Thoracic aorta (tissue), 2 donors: Measurements from ENCODE around the gene FAM78A. TPM values are rescaled to one million over a fixed set of nuclear protein-coding genes. Genes with fewer than 3 reads are reported as not detected.
"Not testable (repeated sequence)": the region's sequence is repeated elsewhere in the genome, so short reads cannot be mapped to it uniquely, and the experiment has no call there.

Experiments used
- ATAC-seq: fragments of 150-250 bp; one replicate; pipeline ENCODE4 v1.8.0; 2017; ENCODE audit warnings: low read depth; ENCODE audit not compliant: insufficient number of reproducible peaks, low FRiP score
- DNase-seq: peaks from one replicate; pipeline ENCODE4 v3.0.0-alpha.2; 2020; ENCODE audit warnings: low spot score
- H3K27ac ChIP-seq, 2 donors: fragments of 200-600 bp; sonication (generic); 1 replicate in 1 of 2; 2 replicates in 1 of 2; pipeline ENCODE4 v1.5.1; 2016; ENCODE audit warnings: mild to moderate bottlenecking in 2 of 2, moderate library complexity in 2 of 2
- H3K27me3 ChIP-seq: fragments of 200-600 bp; sonication (generic); replicated peaks from 2 replicates; pipeline ENCODE4 v1.6.0; 2016; ENCODE audit warnings: mild to moderate bottlenecking; ENCODE audit not compliant: insufficient read depth
- H3K36me3 ChIP-seq: fragments of 200-600 bp; sonication (generic); one replicate; pipeline ENCODE4 v1.5.1; 2016
- H3K4me1 ChIP-seq, 2 donors: fragments of 200-600 bp; sonication (generic); 1 replicate in 1 of 2; 2 replicates in 1 of 2; pipeline versions ENCODE4 v1.5.1 to v1.6.0; 2016; ENCODE audit warnings: low read depth in 2 of 2, mild to moderate bottlenecking in 1 of 2; ENCODE audit not compliant: control insufficient read depth in 1 of 2
- H3K4me3 ChIP-seq: fragments of 200-600 bp; sonication (generic); 2 replicates; pipeline ENCODE4 v1.5.1; 2016; ENCODE audit warnings: mild to moderate bottlenecking
- H3K9me3 ChIP-seq: fragments of 200-600 bp; sonication (generic); 2 replicates; pipeline ENCODE4 v1.5.1; 2016
- total RNA-seq, 2 donors: library from RNA; depleted of rRNA; stranded (reverse); fragments of >200 nt; gene quantifications; one replicate each; pipeline versions ENCODE4 v1.1.0 to v1.2.3, GENCODE V29; 2016
- TF ChIP-seq, protein P1 (sequence below): fragments of 200-600 bp; sonication (generic); IDR thresholded peaks from one replicate; pipeline ENCODE4 v1.5.1; 2019; ENCODE audit warnings: antibody characterized with exemption

FAM78A gene
- total RNA-seq, 2 donors from 2014 or later: 5.0 to 5.7 TPM

DNA sequence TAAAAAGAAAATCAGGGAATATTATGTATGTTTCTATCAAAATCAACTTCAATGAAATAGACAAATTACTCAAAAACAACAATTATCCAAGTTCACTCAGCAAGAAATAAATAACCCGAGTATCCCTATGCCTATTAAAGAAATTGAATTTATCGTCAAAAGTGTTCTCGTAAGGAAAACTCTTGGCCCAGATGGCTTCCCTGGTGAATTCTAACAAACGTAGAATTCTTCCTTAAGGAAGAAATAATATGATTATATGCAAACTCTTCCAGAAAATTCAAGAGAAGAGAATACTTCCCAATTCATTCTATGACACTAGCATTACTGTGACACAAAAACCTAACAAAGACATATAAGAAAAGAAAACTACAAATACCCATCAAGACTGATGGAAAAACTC lies 29.7 kb downstream of the FAM78A start:
- Histone ChIP-seq H3K36me3 (no peaks in the 10 kb centered on the region), H3K4me3 (no peak overlapping the region), H3K27me3 (no peaks in the 10 kb centered on the region), H3K4me1 (no peaks in the 10 kb centered on the region), H3K27ac (no peak overlapping the region), H3K9me3 (no peaks in the 10 kb centered on the region)
- ATAC-seq (no peak), DNase-seq (no peak)
- TF ChIP-seq, protein P1, sequence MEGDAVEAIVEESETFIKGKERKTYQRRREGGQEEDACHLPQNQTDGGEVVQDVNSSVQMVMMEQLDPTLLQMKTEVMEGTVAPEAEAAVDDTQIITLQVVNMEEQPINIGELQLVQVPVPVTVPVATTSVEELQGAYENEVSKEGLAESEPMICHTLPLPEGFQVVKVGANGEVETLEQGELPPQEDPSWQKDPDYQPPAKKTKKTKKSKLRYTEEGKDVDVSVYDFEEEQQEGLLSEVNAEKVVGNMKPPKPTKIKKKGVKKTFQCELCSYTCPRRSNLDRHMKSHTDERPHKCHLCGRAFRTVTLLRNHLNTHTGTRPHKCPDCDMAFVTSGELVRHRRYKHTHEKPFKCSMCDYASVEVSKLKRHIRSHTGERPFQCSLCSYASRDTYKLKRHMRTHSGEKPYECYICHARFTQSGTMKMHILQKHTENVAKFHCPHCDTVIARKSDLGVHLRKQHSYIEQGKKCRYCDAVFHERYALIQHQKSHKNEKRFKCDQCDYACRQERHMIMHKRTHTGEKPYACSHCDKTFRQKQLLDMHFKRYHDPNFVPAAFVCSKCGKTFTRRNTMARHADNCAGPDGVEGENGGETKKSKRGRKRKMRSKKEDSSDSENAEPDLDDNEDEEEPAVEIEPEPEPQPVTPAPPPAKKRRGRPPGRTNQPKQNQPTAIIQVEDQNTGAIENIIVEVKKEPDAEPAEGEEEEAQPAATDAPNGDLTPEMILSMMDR: no peak

DNA sequence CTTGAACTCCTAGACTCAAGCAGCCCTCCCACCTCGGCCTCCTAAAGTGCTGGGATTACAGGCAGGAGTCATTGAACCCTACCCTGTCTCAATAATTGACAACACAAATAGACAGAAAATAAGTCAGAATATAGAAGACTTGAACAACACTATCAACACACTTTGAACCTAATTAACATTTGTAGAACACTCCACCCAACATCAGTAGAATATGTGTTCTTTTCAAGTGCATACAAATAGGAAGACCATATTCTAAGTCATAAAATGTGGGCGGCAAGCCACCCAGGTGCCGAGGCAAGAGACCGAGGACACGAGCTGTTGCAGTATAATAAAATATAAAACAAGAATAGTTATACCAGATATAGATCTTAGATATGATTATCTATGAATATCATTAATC lies 32.0 kb downstream of the FAM78A start:
- not testable (repeated sequence) for H3K27me3 ChIP-seq, H3K27ac ChIP-seq, DNase-seq, H3K4me1 ChIP-seq, ATAC-seq, H3K4me3 ChIP-seq, H3K36me3 ChIP-seq, H3K9me3 ChIP-seq

DNA sequence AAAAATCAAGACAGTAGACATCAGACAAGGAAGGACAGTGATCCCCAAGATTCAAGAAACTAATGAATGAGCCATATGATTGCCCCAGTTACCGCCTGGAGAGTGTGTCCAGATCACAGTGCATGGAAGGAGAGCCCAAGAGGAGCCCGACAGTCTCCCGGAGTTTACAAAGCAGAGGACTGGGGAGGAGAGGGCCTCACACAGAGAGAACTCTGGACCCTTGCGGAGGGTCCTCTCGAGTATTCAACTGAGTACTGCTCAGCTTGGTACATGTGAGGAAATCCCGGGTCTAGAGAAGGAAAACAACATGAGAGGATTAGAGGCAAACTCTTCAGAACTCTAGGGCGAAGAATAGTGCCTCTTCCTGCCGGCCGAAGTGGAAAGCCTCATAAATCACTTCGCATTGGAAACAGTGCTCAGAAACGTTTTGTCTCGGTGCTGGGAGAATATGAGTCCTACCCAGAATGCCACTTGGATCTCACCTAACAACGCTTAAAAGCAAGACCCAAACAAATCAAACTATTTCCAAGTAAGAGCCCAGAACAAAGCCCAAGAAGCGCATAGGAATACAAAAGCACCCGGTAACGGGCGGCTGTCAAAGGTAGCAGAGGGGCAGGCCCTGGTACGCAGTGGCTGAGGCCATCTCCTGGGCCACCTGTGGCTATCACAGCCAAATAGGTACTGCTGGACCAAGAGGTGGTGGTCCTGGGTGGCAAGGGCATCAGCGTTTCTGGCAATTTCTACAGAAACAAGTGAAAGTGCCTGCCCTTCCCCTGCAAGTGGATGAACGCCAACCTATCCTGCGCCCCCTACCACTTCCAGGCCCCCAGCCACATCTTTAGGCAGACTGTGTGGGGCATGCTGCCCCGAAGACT lies 36.0 kb downstream of the FAM78A start:
- Histone ChIP-seq H3K4me1 (peaks cover 8 to 20% of the 10 kb centered on the region in 2 donors), H3K4me3 (no peak overlapping the region), H3K9me3 (no peaks in the 10 kb centered on the region), H3K36me3 (no peaks in the 10 kb centered on the region), H3K27ac (no peak overlapping the region), H3K27me3 (no peaks in the 10 kb centered on the region)
- DNase-seq (no peak), ATAC-seq (no peak)
- TF ChIP-seq, protein P1: no peak

DNA sequence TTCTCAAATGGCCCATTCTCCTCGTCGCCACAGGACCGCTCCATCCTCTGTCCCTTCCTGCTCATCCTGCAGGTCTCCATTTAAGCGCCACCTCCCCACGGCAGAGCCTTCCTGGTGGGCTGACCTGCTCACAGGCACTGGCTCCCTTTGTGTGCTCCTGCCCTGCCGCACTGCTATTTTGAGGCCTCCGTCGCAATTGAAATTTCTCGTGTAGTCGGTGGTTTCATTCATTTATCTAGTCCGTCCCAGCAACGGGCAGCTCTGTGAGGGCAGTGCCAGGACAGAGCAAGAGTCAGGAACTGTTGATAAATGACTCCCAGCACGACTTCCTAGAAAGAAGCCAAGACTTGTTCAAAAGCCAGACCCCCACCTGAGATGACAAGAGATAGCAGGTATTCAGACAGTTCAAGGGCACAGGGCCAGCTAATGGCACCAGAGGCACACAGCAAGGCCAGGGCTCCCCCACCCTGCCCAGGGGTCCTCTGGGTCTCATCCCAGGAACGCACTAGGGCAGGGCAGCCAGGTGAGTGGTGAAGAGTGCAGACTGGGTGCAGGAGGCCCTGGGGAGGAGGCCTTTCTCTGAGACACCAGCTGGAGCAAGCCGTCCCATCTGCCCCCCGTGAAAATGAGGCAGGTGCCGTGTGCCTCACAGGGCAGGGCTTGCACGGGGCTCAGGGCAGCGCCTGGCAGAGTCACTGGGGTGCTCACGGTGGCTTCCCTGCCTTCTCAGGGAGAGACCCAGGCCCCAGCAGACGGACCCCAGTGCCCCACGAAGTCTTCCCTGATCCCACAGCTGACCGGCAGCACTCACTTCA lies 36.9 kb downstream of the FAM78A start:
- TF ChIP-seq, protein P1: no peak
- no peak for ATAC-seq
- Histone ChIP-seq H3K4me1 (peaks cover 8 to 20% of the 10 kb centered on the region in 2 donors), H3K36me3 (no peaks in the 10 kb centered on the region), H3K9me3 (no peaks in the 10 kb centered on the region), H3K4me3 (no peak overlapping the region), H3K27ac (no peak overlapping the region), H3K27me3 (no peaks in the 10 kb centered on the region)
- DNase-seq: no peak

DNA sequence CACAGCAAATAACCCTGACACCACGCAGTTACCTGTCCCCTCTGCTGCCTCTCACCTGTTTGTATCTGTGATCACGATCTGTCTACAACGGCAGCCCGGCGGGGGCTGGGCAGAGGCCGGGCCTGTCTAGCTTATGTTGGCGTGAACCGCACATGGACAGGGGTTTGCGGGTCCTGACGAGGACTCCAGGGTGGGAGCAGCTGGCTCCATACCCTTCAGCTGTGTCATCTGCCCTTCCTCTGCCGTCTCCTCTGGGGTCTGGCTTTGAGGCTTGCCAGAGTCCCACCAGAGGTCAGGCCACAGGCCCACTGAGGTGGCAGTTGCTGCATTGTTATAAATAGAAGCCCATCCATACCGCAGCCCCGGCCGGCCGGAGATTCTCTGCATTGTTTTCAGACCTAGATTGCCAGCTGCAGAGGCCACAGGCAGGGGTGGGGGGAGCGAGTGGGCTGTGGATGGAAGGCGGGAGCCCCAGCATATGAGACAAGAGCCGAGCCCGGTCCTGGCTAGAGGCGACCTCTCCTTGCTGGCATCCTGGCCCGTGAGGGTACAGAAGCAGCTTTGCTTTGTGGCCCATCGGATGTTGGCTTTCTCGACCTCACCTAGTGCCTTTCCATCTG lies 37.8 kb downstream of the FAM78A start:
- Histone ChIP-seq H3K4me1 (peaks cover 8 to 20% of the 10 kb centered on the region in 2 donors), H3K27me3 (no peaks in the 10 kb centered on the region), H3K36me3 (no peaks in the 10 kb centered on the region), H3K27ac (peak overlapping the region in 1 of 2 donors; percentile 21), H3K9me3 (no peaks in the 10 kb centered on the region), H3K4me3 (peak overlapping the region; percentile 50)
- no peak for ATAC-seq
- TF ChIP-seq, protein P1: no peak
- DNase-seq: no peak
